GM12873 (cell line): ENCODE measurements around the gene ARX.

ENCODE experiments used
- TF ChIP-seq, protein P1 (sequence below): IDR thresholded peaks from 2 replicates; pipeline ENCODE4 v1.5.1; 2012; ENCODE audit warnings: low read depth, mild to moderate bottlenecking, moderate library complexity, low read length, control low read depth; ENCODE audit not compliant: insufficient read depth; ENCODE audit errors: missing control alignments

Gene ARX

DNA sequence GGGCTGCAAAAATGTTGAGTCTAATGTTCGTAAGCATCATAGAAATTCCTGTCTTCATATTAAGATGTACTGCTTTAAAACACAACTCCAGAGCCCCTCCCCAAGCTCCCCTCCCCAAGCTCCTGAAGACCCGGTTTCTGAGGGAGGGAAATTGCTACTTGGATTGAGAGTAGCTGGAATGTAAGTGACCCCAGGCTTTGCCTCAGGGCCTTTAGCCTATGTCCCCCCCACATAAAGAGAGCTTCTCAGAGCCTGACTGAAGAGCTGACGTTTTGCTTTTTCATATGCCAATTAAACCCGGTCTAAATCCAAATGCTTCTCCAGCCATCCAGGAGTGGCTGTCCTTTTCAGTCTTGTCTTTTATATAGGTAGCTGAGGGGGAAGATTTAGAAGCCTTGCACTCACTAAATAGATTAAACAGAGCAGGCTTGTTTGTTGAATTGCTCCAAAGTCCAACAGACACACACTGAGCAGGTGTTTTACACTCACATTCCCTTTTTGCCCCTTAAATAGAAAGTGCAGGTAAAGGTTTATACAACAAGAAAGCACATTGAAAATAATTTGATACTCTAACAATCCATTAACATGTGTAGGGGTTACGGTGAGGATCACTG is 19.6 kb downstream of the ARX start:
- TF ChIP-seq, protein P1, sequence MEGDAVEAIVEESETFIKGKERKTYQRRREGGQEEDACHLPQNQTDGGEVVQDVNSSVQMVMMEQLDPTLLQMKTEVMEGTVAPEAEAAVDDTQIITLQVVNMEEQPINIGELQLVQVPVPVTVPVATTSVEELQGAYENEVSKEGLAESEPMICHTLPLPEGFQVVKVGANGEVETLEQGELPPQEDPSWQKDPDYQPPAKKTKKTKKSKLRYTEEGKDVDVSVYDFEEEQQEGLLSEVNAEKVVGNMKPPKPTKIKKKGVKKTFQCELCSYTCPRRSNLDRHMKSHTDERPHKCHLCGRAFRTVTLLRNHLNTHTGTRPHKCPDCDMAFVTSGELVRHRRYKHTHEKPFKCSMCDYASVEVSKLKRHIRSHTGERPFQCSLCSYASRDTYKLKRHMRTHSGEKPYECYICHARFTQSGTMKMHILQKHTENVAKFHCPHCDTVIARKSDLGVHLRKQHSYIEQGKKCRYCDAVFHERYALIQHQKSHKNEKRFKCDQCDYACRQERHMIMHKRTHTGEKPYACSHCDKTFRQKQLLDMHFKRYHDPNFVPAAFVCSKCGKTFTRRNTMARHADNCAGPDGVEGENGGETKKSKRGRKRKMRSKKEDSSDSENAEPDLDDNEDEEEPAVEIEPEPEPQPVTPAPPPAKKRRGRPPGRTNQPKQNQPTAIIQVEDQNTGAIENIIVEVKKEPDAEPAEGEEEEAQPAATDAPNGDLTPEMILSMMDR, result no peak

DNA sequence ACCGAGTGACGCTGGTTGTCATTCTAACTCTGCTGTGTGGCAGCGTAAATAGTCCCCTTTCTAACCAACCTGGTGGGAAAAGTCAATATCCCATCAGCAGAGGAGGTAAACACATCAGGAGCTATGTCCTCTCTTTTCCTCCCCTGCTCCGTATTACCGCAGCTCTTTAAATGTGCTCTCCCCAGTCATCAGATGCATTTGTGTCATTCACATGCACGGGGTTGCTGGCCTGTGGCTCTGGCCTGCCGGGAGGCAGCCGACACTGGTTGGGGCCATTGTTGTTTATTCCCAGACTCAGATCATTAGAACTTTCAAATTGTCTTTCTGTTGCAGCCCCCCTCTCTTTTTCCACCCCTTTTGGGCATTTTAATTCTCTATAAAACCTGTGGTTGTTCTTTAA is 21.9 kb downstream of the ARX start:
- TF ChIP-seq, protein P1, result no peak

DNA sequence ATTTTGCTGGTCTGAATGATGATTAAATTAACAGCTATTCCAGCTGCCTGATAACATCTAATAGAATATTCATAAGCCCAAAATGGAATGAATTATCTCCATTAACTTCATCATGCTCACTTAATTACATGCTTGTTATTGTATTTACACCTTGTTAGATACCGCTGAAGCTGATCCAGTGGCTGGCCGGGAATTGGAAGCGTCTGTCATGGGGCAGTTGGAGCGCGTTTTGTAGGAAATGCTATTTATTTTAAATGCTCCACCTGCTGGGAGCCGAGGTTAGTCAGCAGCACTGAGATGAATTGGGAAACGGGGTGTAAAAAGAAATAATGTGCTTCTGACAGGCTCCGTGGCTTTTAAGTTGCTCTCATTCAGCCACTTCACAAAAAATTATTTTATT is 25.2 kb downstream of the ARX start:
- TF ChIP-seq, protein P1, result no peak

DNA sequence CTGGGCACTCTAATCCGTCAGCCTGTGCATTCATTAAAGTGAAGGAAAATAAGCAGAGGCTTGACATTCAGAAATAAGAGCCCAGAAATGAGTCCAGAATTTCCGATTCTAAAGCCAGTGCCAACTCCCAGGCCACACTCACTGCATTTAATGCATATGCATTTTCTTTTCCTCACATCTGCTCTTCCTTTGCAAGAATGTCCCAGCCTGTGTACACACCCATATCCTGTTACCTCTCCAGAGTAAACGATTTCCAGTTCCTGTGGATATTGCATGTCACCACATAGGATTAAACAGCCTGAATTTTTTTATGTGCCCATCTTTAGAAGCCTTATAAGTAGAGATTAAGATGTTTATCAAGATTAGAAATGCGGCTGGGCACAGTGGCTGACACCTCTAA is 27.5 kb downstream of the ARX start:
- TF ChIP-seq, protein P1, result no peak

DNA sequence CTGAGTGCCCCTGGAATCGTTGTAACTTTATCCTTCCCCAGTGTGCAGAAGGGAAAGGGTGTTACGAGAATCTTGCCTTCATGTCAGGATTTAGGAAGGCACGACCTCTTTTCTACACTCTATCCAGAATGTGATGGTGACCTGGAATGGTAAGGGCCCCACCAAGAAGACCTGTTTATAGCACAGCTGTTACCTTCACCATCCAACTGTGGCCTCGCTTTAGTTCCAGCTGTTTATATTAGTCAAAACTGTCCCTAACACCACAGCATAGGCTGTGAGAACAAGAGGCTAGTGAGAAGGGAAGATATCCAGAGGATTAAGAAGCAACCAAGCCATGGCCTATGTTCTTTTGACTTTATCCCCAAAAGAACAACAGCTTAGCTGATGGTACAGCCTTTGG is 28.0 kb downstream of the ARX start:
- TF ChIP-seq, protein P1, result no peak

DNA sequence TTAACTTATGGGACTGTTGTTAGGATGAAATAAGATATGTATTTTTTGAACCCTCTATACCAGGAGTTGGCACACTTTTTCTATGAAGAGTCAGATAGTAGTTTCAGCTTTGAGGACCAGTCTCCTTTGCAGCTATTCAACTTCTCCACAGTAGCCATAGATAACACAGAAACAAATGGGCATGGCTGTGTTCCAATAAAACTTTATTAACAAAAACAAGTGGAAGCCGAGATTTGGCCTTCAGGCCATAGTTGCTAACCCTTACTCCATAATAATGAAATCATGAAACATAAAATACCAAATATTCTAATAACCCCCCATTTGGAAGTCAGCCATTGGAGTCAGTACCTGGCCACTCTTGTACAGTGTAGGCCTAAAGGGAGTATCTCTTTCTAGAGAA is 30.6 kb downstream of the ARX start:
- TF ChIP-seq, protein P1, result no peak

DNA sequence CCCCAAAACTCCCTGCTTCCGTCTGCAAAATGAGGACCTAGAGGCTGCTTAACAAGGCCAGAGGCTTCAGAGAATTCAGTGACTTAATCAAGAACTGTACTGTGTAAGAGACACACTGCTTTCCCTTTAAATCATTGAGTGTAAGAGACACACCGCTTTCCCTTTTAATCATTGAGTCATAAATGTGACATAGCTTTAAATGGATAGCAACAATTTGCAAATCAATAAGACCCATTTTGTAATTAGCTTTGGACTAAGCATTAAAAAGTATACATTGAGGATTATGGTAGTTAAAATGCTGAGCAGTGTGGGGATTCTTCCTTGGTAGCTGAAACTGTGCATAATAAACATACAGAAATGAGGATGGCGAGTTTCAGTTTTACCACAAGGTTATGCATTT is 31.8 kb downstream of the ARX start:
- TF ChIP-seq, protein P1, result no peak
